Lung (tissue), 12 donors: Measurements from ENCODE around the gene TUFT1. TPM values are rescaled to one million over a fixed set of nuclear protein-coding genes. Genes with fewer than 3 reads are reported as not detected.

Experiments
- ATAC-seq: fragments of 200-7000 bp; cut with Tn5 transposase; one replicate; pipeline ENCODE4 v1.9.1; 2020; ENCODE audit warnings: moderate number of reproducible peaks; ENCODE audit not compliant: insufficient read depth, low FRiP score
- DNase-seq, 3 donors: peaks; one replicate each; pipeline ENCODE4 v3.0.0-alpha.2; 2013 to 2017
- H3K27ac ChIP-seq, 2 donors: one replicate each; pipeline ENCODE4 v1.5.1; 2013; ENCODE audit warnings: mild to moderate bottlenecking in 2 of 2, moderate library complexity in 2 of 2, control low read depth in 1 of 2, inconsistent platforms in 1 of 2, low read depth in 1 of 2, low read length in 1 of 2
- H3K27me3 ChIP-seq, 3 donors: one replicate each; pipeline ENCODE4 v1.5.1; 2013; ENCODE audit warnings: low read length in 2 of 3; ENCODE audit not compliant: control insufficient read depth in 3 of 3, insufficient read depth in 3 of 3
- H3K36me3 ChIP-seq, 4 donors: one replicate each; pipeline ENCODE4 v1.5.1; 2013; ENCODE audit warnings: low read length in 4 of 4, mild to moderate bottlenecking in 1 of 4, moderate library complexity in 1 of 4; ENCODE audit not compliant: control insufficient read depth in 4 of 4, insufficient read depth in 4 of 4
- H3K4me1 ChIP-seq, 5 donors: one replicate each; pipeline ENCODE4 v1.5.1; 2013; ENCODE audit warnings: low read length in 5 of 5, mild to moderate bottlenecking in 2 of 5, moderate library complexity in 1 of 5; ENCODE audit not compliant: control insufficient read depth in 5 of 5, insufficient read depth in 5 of 5
- H3K4me3 ChIP-seq: one replicate; pipeline ENCODE4 v1.5.1; 2013; ENCODE audit warnings: mild to moderate bottlenecking, control low read depth, moderate library complexity
- H3K9ac ChIP-seq, 2 donors: one replicate each; pipeline ENCODE4 v1.5.1; 2013; ENCODE audit warnings: low read length in 2 of 2, control low read depth in 1 of 2; ENCODE audit not compliant: insufficient read depth in 1 of 2
- H3K9me3 ChIP-seq, 4 donors: one replicate each; pipeline ENCODE4 v1.5.1; 2013; ENCODE audit warnings: low read length in 3 of 4, mild to moderate bottlenecking in 1 of 4, moderate library complexity in 1 of 4; ENCODE audit not compliant: control insufficient read depth in 4 of 4, insufficient read depth in 3 of 4
- WGBS, 2 donors: extraction: QIAGEN DNeasy Blood & Tissue Kit; methylation state at CpG; one replicate each; pipeline ENCODE4 v1.1.7; 2013; 5-methylcytosine and 5-hydroxymethylcytosine counted together
- polyA plus RNA-seq, 2 donors: library from polyadenylated mRNA; stranded (reverse); fragments of 200-250 nt; gene quantifications; one replicate each; pipeline ENCODE4 v1.2.1, GENCODE V29; 2013
- total RNA-seq, 2 donors: library from RNA; depleted of rRNA in 1 of 2; stranded (reverse); fragments of >200 nt in 1 of 2; gene quantifications; one replicate each; pipeline ENCODE4 v1.2.1, GENCODE V29; 2014 to 2021
- TF ChIP-seq, protein P1 (sequence below): IDR thresholded peaks from 2 replicates; pipeline ENCODE4 v1.5.1; 2012; ENCODE audit warnings: mild to moderate bottlenecking; ENCODE audit errors: control extremely low read depth, extremely low read depth
- donor health status: control.
- donor health status: control.
- donor health status: Bipolar disorder and iron deficiency.
- donor health status: healthy.
- donor health status: DM: yes; HTN: yes; CAD: no.

The TUFT1 gene
- total and polyA plus RNA-seq, 4 donors = 5.6 to 13.9 (median 7.7) TPM

DNA sequence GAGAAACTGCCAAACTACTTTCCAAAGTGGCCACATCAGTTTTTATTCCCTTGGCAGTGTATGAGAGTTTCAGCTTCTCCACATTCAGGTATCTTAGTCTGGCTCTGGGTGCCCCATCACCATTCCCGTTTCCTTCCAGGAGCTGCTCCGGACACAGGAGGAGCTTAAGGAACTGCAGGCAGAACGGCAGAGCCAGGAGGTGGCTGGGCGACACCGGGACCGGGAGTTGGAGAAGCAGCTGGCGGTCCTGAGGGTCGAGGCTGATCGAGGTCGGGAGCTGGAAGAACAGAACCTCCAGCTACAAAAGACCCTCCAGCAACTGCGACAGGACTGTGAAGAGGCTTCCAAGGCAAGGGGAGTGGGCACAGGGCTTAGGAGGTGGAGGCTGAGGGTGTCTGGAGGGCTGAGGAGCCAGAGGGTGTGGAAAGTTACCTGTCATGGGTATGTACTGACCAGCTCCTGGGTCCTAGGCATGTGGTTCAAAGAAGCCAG, 10.9 kb upstream of the TUFT1 start:
- Histone ChIP-seq H3K4me3 (no peak overlapping the region), H3K27me3 (peaks cover 0 to 2% (median 0%) of the 10 kb centered on the region in 3 donors), H3K27ac (no peak overlapping the region), H3K4me1 (no peaks in the 10 kb centered on the region), H3K9ac (no peak overlapping the region), H3K9me3 (no peaks in the 10 kb centered on the region), H3K36me3 (peaks cover 0 to 9% (median 0%) of the 10 kb centered on the region in 4 donors)
- DNase-seq (no peak), ATAC-seq (no peak)
- 93 to 97% methylated on average over 11 of the region's 11 CpGs for WGBS, 2 donors
- TF ChIP-seq, protein P1, sequence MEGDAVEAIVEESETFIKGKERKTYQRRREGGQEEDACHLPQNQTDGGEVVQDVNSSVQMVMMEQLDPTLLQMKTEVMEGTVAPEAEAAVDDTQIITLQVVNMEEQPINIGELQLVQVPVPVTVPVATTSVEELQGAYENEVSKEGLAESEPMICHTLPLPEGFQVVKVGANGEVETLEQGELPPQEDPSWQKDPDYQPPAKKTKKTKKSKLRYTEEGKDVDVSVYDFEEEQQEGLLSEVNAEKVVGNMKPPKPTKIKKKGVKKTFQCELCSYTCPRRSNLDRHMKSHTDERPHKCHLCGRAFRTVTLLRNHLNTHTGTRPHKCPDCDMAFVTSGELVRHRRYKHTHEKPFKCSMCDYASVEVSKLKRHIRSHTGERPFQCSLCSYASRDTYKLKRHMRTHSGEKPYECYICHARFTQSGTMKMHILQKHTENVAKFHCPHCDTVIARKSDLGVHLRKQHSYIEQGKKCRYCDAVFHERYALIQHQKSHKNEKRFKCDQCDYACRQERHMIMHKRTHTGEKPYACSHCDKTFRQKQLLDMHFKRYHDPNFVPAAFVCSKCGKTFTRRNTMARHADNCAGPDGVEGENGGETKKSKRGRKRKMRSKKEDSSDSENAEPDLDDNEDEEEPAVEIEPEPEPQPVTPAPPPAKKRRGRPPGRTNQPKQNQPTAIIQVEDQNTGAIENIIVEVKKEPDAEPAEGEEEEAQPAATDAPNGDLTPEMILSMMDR = no peak

- 93% methylated on average over 18 of the region's 18 CpGs for WGBS, 2 donors
- H3K27ac ChIP-seq = no peak overlapping the region
- DNase-seq = no peak
These were observed 10.3 kb upstream of the TUFT1 start for GRCh38 chr1:151529781-151530180.

GRCh38 chr1:151530461-151530860, 9.6 kb upstream of the TUFT1 start:
- ATAC-seq = no peak
- no peak overlapping the region for H3K4me3 ChIP-seq
- H3K4me1 ChIP-seq = no peaks in the 10 kb centered on the region
- H3K27ac ChIP-seq = no peak overlapping the region
- 86 to 87% methylated on average over 11 of the region's 11 CpGs for WGBS, 2 donors
- H3K27me3 ChIP-seq = peaks cover 0 to 2% (median 0%) of the 10 kb centered on the region in 3 donors
- TF ChIP-seq, protein P1 = no peak
- DNase-seq = no peak
- peaks cover 0 to 6% (median 0%) of the 10 kb centered on the region in 4 donors for H3K36me3 ChIP-seq
- H3K9me3 ChIP-seq = no peaks in the 10 kb centered on the region
- no peak overlapping the region for H3K9ac ChIP-seq

More at GRCh38 chr1:151529781-151530180, 10.3 kb upstream of the TUFT1 start:
- TF ChIP-seq, protein P1 = no peak
- H3K4me1 ChIP-seq = no peaks in the 10 kb centered on the region
- no peak overlapping the region for H3K4me3 ChIP-seq
- no peaks in the 10 kb centered on the region for H3K9me3 ChIP-seq
- H3K27me3 ChIP-seq = peaks cover 0 to 2% (median 0%) of the 10 kb centered on the region in 3 donors
- no peak for ATAC-seq
- H3K36me3 ChIP-seq = peaks cover 0 to 8% (median 0%) of the 10 kb centered on the region in 4 donors
- H3K9ac ChIP-seq = no peak overlapping the region

DNA sequence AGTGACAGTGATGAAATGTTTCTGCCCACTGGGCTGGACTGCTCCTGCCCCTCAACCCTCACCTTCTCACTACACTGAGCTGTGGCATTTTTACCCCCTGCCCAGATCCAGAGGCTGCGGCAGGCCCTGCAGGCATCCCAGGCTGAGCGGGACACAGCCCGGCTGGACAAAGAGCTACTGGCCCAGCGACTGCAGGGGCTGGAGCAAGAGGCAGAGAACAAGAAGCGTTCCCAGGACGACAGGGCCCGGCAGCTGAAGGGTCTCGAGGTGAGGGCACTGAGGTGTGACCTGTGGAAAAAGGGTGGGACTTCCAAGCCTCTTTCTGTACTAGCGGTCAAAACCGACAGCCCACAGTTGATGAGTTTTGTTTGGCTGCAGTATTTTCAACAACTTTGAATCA, 6.2 kb upstream of the TUFT1 start:
- Histone ChIP-seq H3K9ac (no peak overlapping the region), H3K9me3 (no peaks in the 10 kb centered on the region), H3K4me1 (no peaks in the 10 kb centered on the region), H3K36me3 (peaks cover 0 to 5% (median 0%) of the 10 kb centered on the region in 4 donors), H3K27me3 (peaks cover 0 to 2% (median 0%) of the 10 kb centered on the region in 3 donors), H3K27ac (no peak overlapping the region), H3K4me3 (no peak overlapping the region)
- TF ChIP-seq, protein P1 = no peak
- ATAC-seq = no peak
- WGBS, 2 donors = 88 to 95% methylated on average over 10 of the region's 10 CpGs
- no peak for DNase-seq
